GM21717 (cell line): Measurements from ENCODE around the gene C11orf21.

Experiments used
- ATAC-seq: cut with Tn5 transposase; IDR thresholded peaks from one replicate; pipeline ENCODE4 v1.9.1; 2021; ENCODE audit warnings: mild to moderate bottlenecking, moderate library complexity; ENCODE audit not compliant: unreplicated experiment

The C11orf21 gene

GRCh38 chr11:2273311-2273710, 28.4 kb downstream of the C11orf21 start:
- ATAC-seq: no peak

- no peak for ATAC-seq
These were observed 28.8 kb downstream of the C11orf21 start for GRCh38 chr11:2272946-2273280.

- ATAC-seq: no peak
These were observed 29.3 kb downstream of the C11orf21 start for GRCh38 chr11:2272228-2272945.

GRCh38 chr11:2271327-2272227, 30.1 kb downstream of the C11orf21 start:
- ATAC-seq: no peak

GRCh38 chr11:2271077-2271326, 30.7 kb downstream of the C11orf21 start:
- ATAC-seq: no peak

- ATAC-seq: no peak
These were observed 31.2 kb downstream of the C11orf21 start, which contains the start of gene ASCL2 for GRCh38 chr11:2270322-2271076. Gene ASCL2, minus strand, starts transcription at chr11:2270588. Its CDS starts 256 bp downstream, at chr11:2270332.

GRCh38 chr11:2269601-2270321, 32.0 kb downstream of the C11orf21 start:
- no peak for ATAC-seq

GRCh38 chr11:2268729-2269600, 32.8 kb downstream of the C11orf21 start:
- no peak for ATAC-seq

- no peak for ATAC-seq
These were observed 33.6 kb downstream of the C11orf21 start for GRCh38 chr11:2267851-2268728.

GRCh38 chr11:2267306-2267850, 34.3 kb downstream of the C11orf21 start:
- ATAC-seq: no peak

GRCh38 chr11:2266586-2267305, 35.0 kb downstream of the C11orf21 start:
- no peak for ATAC-seq

GRCh38 chr11:2265854-2266585, 35.7 kb downstream of the C11orf21 start:
- ATAC-seq: no peak

- peak; percentile 59 for ATAC-seq
These were observed 36.3 kb downstream of the C11orf21 start for GRCh38 chr11:2265396-2265795.

- ATAC-seq: no peak
These were observed 37.2 kb downstream of the C11orf21 start for GRCh38 chr11:2264366-2265053.

- no peak for ATAC-seq
These were observed 37.9 kb downstream of the C11orf21 start for GRCh38 chr11:2263724-2264360.

GRCh38 chr11:2263071-2263565, 38.6 kb downstream of the C11orf21 start:
- ATAC-seq: no peak
